Measurements from ENCODE around the gene FBXL5. TPM values are rescaled to one million over a fixed set of nuclear protein-coding genes. Genes with fewer than 3 reads are reported as not detected.

The FBXL5 gene
- total and polyA plus RNA-seq, 2 of the 13 experiments (the other 11 are each of a cell fraction or from before 2014, with no cell fraction given) = 17.4 to 45.3 TPM

DNA sequence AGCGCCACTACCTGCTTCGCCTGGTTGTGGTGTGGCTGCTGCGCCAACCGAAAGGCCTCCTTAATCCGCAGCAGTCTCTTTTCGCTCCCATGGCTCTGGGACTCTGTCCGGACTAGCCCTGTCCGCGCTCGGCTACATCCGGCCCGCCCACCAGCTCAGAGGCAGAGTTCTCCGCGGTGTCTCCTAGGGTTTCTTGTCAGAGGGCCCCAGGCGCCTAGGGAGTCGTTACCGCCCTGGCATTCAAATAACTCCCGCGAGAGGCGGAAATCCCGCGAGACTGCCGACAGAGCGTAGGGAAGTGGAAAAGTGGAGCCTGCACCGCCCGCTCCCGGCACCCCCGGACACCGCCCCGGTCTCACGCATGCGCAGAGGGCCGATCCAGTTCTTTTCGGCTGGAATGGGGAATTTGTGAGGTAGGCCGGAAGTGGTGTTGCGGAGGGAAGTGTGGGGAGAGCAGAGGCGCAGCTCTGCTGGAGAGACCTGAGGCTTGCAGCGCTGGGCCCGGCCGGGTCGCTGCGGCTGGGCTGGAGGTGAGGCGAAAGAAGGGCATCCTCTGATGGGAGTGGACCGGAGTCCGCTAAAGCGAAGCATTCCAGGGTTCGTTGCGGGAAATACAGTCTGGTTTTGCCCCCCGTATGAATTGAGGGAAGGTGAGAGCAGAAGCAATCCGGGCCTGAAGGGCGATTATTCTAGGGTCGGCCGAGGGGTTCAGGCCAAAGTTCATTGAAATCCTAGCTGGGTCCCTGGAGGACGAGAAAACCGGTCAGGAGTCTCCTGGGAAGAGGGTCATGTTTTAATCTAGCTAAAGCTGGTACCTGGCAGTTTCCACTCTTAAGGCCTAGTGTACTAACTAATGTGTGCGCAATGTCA is 26.4 kb upstream of the FBXL5 start, which contains the start of gene FAM200B (continued):
- TF ChIP-seq, protein P1, sequence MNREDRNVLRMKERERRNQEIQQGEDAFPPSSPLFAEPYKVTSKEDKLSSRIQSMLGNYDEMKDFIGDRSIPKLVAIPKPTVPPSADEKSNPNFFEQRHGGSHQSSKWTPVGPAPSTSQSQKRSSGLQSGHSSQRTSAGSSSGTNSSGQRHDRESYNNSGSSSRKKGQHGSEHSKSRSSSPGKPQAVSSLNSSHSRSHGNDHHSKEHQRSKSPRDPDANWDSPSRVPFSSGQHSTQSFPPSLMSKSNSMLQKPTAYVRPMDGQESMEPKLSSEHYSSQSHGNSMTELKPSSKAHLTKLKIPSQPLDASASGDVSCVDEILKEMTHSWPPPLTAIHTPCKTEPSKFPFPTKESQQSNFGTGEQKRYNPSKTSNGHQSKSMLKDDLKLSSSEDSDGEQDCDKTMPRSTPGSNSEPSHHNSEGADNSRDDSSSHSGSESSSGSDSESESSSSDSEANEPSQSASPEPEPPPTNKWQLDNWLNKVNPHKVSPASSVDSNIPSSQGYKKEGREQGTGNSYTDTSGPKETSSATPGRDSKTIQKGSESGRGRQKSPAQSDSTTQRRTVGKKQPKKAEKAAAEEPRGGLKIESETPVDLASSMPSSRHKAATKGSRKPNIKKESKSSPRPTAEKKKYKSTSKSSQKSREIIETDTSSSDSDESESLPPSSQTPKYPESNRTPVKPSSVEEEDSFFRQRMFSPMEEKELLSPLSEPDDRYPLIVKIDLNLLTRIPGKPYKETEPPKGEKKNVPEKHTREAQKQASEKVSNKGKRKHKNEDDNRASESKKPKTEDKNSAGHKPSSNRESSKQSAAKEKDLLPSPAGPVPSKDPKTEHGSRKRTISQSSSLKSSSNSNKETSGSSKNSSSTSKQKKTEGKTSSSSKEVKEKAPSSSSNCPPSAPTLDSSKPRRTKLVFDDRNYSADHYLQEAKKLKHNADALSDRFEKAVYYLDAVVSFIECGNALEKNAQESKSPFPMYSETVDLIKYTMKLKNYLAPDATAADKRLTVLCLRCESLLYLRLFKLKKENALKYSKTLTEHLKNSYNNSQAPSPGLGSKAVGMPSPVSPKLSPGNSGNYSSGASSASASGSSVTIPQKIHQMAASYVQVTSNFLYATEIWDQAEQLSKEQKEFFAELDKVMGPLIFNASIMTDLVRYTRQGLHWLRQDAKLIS (CRISPR knock-in tag; IDR thresholded peaks at IDR 0.05) = peak; percentile 71; the same call in 1 of the 2 replicates
- TF ChIP-seq HOXA5 (CRISPR knock-in tag; IDR thresholded peaks at IDR 0.05) (peak; percentile 24), MXI1 (IDR thresholded peaks at IDR 0.05; ENCODE audit: borderline replicate concordance, low read depth, low read length) (peak; percentile 99), TRIM24 (CRISPR knock-in tag; IDR thresholded peaks at IDR 0.05) (no peak), HOXA3 (CRISPR knock-in tag; IDR thresholded peaks at IDR 0.05) (peak; percentile 77), HNRNPLL (IDR thresholded peaks at IDR 0.05; ENCODE audit: low read depth, low read length, poor library complexity, severe bottlenecking) (peak; percentile 91), ZNF484 (CRISPR knock-in tag; IDR thresholded peaks at IDR 0.05; ENCODE audit: borderline replicate concordance, low read depth) (no peak), HNF4G (IDR thresholded peaks at IDR 0.05; ENCODE audit: borderline replicate concordance, low read depth, low read length) (peak; percentile 22; the same call in 1 of the 2 replicates), HNF4G (CRISPR knock-in tag; IDR thresholded peaks at IDR 0.05; ENCODE audit: borderline replicate concordance, low read depth) (peak; percentile 38; the same call in 1 of the 2 replicates), SRSF1 (optimal IDR thresholded peaks at IDR 0.05; ENCODE audit: low read depth, low read length) (peak; percentile 83)
- TF ChIP-seq, protein P2, sequence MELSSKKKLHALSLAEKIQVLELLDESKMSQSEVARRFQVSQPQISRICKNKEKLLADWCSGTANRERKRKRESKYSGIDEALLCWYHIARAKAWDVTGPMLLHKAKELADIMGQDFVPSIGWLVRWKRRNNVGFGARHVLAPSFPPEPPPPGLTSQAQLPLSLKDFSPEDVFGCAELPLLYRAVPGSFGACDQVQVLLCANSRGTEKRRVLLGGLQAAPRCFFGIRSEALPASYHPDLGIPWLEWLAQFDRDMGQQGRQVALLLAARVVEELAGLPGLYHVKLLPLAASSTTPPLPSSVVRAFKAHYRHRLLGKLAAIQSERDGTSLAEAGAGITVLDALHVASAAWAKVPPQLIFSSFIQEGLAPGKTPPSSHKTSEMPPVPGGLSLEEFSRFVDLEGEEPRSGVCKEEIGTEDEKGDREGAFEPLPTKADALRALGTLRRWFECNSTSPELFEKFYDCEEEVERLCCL (CRISPR knock-in tag; IDR thresholded peaks at IDR 0.05; ENCODE audit: borderline replicate concordance) = 0 out of 2 replicates have a peak, but pooled peaks have one; percentile 39
- TF ChIP-seq, protein P3, sequence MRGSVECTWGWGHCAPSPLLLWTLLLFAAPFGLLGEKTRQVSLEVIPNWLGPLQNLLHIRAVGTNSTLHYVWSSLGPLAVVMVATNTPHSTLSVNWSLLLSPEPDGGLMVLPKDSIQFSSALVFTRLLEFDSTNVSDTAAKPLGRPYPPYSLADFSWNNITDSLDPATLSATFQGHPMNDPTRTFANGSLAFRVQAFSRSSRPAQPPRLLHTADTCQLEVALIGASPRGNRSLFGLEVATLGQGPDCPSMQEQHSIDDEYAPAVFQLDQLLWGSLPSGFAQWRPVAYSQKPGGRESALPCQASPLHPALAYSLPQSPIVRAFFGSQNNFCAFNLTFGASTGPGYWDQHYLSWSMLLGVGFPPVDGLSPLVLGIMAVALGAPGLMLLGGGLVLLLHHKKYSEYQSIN (CRISPR knock-in tag; IDR thresholded peaks at IDR 0.05; ENCODE audit: borderline replicate concordance) = no peak
- TF ChIP-seq, protein P4, sequence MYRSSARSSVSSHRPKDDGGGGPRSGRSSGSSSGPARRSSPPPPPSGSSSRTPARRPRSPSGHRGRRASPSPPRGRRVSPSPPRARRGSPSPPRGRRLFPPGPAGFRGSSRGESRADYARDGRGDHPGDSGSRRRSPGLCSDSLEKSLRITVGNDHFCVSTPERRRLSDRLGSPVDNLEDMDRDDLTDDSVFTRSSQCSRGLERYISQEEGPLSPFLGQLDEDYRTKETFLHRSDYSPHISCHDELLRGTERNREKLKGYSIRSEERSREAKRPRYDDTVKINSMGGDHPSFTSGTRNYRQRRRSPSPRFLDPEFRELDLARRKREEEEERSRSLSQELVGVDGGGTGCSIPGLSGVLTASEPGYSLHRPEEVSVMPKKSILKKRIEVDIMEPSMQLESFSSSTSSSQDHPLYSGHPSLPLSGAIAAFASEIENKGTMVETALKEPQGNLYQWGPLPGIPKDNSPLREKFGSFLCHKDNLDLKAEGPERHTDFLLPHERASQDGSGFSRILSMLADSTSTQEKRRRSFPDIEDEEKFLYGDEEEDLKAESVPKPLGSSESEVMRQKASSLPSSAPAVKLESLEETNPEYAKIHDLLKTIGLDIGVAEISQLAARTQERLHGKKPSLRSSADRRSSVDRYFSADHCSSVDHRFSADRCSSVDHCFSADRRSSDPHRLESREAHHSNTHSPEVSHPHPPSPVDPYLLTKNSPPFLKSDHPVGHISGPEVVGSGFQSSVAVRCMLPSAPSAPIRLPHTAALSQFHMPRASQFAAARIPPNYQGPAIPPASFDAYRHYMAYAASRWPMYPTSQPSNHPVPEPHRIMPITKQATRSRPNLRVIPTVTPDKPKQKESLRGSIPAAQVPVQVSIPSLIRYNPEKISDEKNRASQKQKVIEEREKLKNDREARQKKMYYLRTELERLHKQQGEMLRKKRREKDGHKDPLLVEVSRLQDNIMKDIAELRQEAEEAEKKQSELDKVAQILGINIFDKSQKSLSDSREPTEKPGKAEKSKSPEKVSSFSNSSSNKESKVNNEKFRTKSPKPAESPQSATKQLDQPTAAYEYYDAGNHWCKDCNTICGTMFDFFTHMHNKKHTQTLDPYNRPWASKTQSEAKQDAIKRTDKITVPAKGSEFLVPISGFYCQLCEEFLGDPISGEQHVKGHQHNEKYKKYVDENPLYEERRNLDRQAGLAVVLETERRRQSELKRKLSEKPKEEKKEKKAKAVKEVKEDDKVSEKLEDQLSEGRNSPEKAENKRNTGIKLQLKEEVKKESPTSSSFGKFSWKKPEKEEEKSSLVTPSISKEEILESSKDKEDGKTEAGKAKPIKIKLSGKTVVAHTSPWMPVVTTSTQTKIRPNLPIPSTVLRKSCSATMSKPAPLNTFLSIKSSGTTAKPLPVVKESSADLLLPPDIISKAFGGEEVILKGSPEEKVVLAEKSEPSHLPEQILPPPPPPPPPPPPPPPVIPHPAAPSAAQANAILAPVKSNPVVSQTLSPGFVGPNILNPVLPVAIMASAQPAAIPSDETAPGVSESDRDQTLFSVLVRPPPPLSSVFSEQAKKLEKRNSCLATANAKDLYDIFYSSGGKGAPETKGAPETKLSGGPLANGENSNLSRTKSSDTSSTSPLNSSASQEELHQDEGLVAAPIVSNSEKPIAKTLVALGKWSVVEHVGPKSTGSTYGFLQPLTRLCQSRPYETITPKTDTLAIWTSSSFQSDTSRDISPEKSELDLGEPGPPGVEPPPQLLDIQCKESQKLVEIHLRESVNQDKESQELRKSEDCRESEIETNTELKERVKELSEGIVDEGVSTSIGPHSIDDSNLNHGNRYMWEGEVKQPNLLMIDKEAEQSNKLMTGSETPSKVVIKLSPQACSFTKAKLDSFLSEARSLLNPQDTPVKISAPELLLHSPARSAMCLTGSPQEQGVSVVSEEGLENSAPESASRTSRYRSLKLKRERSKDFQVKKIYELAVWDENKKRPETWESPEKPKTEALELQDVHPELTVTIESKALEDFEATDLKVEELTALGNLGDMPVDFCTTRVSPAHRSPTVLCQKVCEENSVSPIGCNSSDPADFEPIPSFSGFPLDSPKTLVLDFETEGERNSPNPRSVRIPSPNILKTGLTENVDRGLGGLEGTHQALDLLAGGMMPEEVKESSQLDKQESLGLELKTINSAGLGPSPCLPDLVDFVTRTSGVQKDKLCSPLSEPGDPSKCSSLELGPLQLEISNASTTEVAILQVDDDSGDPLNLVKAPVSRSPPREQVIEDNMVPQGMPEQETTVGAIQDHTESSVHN (CRISPR knock-in tag; IDR thresholded peaks at IDR 0.05) = no peak
